DND-41 (cell line): ENCODE measurements around the gene RAB30.
"Not testable (repeated sequence)": the region's sequence is repeated elsewhere in the genome, so short reads cannot be mapped to it uniquely, and the experiment has no call there.

Experiments used
- ATAC-seq: fragments of 200-7000 bp; cut with Tn5 transposase; 3 replicates; pipeline ENCODE4 v1.9.1; 2021; ENCODE audit warnings: low read depth; ENCODE audit not compliant: insufficient read depth
- DNase-seq: peaks from one replicate; pipeline ENCODE4 v3.0.0-alpha.2; 2020
- H2AFZ ChIP-seq: 2 replicates; pipeline ENCODE4 v1.6.0; 2012; ENCODE audit warnings: low read depth, low read length
- H3K27ac ChIP-seq: 2 replicates; pipeline ENCODE4 v1.5.1; 2012; ENCODE audit warnings: low read length, inconsistent platforms
- H3K27me3 ChIP-seq: fragments of 200-600 bp; sonication (generic); 2 replicates; pipeline ENCODE4 v1.6.0; 2012; ENCODE audit warnings: low read length, mild to moderate bottlenecking, inconsistent platforms; ENCODE audit not compliant: insufficient read depth, poor library complexity
- H3K36me3 ChIP-seq: 2 replicates; pipeline ENCODE4 v1.5.1; 2012; ENCODE audit warnings: low read length, inconsistent platforms; ENCODE audit not compliant: insufficient read depth
- H3K4me1 ChIP-seq: 2 replicates; pipeline ENCODE4 v1.5.1; 2012; ENCODE audit warnings: mild to moderate bottlenecking, low read length; ENCODE audit not compliant: insufficient read depth
- H3K4me2 ChIP-seq: 2 replicates; pipeline ENCODE4 v1.6.0; 2012; ENCODE audit warnings: mild to moderate bottlenecking, moderate library complexity, low read length, inconsistent platforms; ENCODE audit not compliant: insufficient read depth
- H3K4me3 ChIP-seq, 2 experiments: fragments of 200-600 bp in 1 of 2; shearing (Covaris generic) in 1 of 2; 2 replicates each; pipeline ENCODE4 v1.5.1; 2012 to 2016; ENCODE audit warnings: inconsistent platforms in 2 of 2, low read length in 2 of 2, mild to moderate bottlenecking in 2 of 2, low read depth in 1 of 2, moderate library complexity in 1 of 2
- H3K79me2 ChIP-seq: 2 replicates; pipeline ENCODE4 v1.6.0; 2012; ENCODE audit warnings: low read length, inconsistent platforms; ENCODE audit not compliant: insufficient read depth
- H3K9ac ChIP-seq: 2 replicates; pipeline ENCODE4 v1.6.0; 2012; ENCODE audit warnings: low read depth, mild to moderate bottlenecking, inconsistent platforms, low read length, moderate library complexity
- H3K9me3 ChIP-seq: 2 replicates; pipeline ENCODE4 v1.5.1; 2012; ENCODE audit warnings: low read length, moderate library complexity, mild to moderate bottlenecking, inconsistent platforms; ENCODE audit not compliant: insufficient read depth, severe bottlenecking
- H4K20me1 ChIP-seq: 2 replicates; pipeline ENCODE4 v1.6.0; 2012; ENCODE audit warnings: low read length; ENCODE audit not compliant: insufficient read depth
- CTCF ChIP-seq: IDR thresholded peaks from 2 replicates; pipeline ENCODE4 v1.5.1; 2012; ENCODE audit warnings: borderline replicate concordance, low read length, moderate library complexity, mild to moderate bottlenecking; ENCODE audit not compliant: poor library complexity, severe bottlenecking; ENCODE audit errors: extremely low read depth
- EZH2 ChIP-seq: IDR thresholded peaks from 3 replicates; pipeline ENCODE4 v1.6.1; 2012; ENCODE audit warnings: borderline replicate concordance, low read depth, mild to moderate bottlenecking, moderate library complexity, low read length, inconsistent platforms; ENCODE audit not compliant: severe bottlenecking

The RAB30 gene

GRCh38 chr11:82974851-82975250 is 96.8 kb downstream of the RAB30 start:
- TF ChIP-seq EZH2 (no peak), CTCF (no peak)

GRCh38 chr11:82974135-82974534 is 97.6 kb downstream of the RAB30 start:
- Histone ChIP-seq H3K4me2 (no peak overlapping the region), H2AFZ (no peak overlapping the region), H3K4me1 (no peaks in the 10 kb centered on the region), H3K36me3 (no peaks in the 10 kb centered on the region), H3K27ac (no peak overlapping the region), H3K27me3 (no peaks in the 10 kb centered on the region), H3K79me2 (no peaks in the 10 kb centered on the region), H3K9ac (no peak overlapping the region), H3K9me3 (no peaks in the 10 kb centered on the region), H3K4me3 (no peak overlapping the region), H4K20me1 (no peaks in the 10 kb centered on the region)
- TF ChIP-seq EZH2 (no peak), CTCF (no peak)
- no peak for DNase-seq
- no peak for ATAC-seq

More at GRCh38 chr11:82974851-82975250, 96.8 kb downstream of the RAB30 start:
- H3K27ac ChIP-seq: no peak overlapping the region
- H3K4me2 ChIP-seq: no peak overlapping the region
- DNase-seq (no peak), ATAC-seq (no peak)
- H4K20me1 ChIP-seq: no peaks in the 10 kb centered on the region
- H2AFZ ChIP-seq: no peak overlapping the region
- no peaks in the 10 kb centered on the region for H3K27me3 ChIP-seq
- no peaks in the 10 kb centered on the region for H3K4me1 ChIP-seq
- H3K9ac ChIP-seq: no peak overlapping the region
- no peaks in the 10 kb centered on the region for H3K9me3 ChIP-seq
- H3K79me2 ChIP-seq: no peaks in the 10 kb centered on the region
- H3K36me3 ChIP-seq: no peaks in the 10 kb centered on the region
- H3K4me3 ChIP-seq: no peak overlapping the region

GRCh38 chr11:82972103-82972502 is 99.6 kb downstream of the RAB30 start:
- H3K4me2 ChIP-seq: no peak overlapping the region
- no peak overlapping the region for H3K9ac ChIP-seq
- no peak for TF ChIP-seq CTCF
- no peak for TF ChIP-seq EZH2
- no peak overlapping the region for H3K4me3 ChIP-seq
- H2AFZ ChIP-seq: no peak overlapping the region
- H3K36me3 ChIP-seq: no peaks in the 10 kb centered on the region
- no peaks in the 10 kb centered on the region for H3K9me3 ChIP-seq
- no peaks in the 10 kb centered on the region for H3K4me1 ChIP-seq
- no peaks in the 10 kb centered on the region for H4K20me1 ChIP-seq
- ATAC-seq (no peak), DNase-seq (no peak)
- no peaks in the 10 kb centered on the region for H3K27me3 ChIP-seq
- no peak overlapping the region for H3K27ac ChIP-seq
- no peaks in the 10 kb centered on the region for H3K79me2 ChIP-seq

- not testable (repeated sequence) for H3K36me3 ChIP-seq, H3K27me3 ChIP-seq, H3K4me3 ChIP-seq, H3K4me2 ChIP-seq, H3K4me1 ChIP-seq, H3K27ac ChIP-seq, H3K79me2 ChIP-seq, DNase-seq, H3K9me3 ChIP-seq, ATAC-seq, H4K20me1 ChIP-seq, H2AFZ ChIP-seq, H3K9ac ChIP-seq
Measured at GRCh38 chr11:82971519-82971946, 100.2 kb downstream of the RAB30 start.

- H3K9me3 ChIP-seq, H3K4me1 ChIP-seq, H3K79me2 ChIP-seq, H3K27me3 ChIP-seq, H3K27ac ChIP-seq, H3K36me3 ChIP-seq, H3K4me3 ChIP-seq, H4K20me1 ChIP-seq, H3K4me2 ChIP-seq, ATAC-seq, H2AFZ ChIP-seq, H3K9ac ChIP-seq, DNase-seq: not testable (repeated sequence)
Measured at GRCh38 chr11:82970507-82971083, 101.1 kb downstream of the RAB30 start.
